HEK293 (cell line): Measurements from ENCODE around the gene PZP.

Experiments
- CTCF ChIA-PET: fragments of 350-600 bp; formaldehyde crosslinking; extraction: SDS; loops from one replicate; lab custom pipeline; 2021; ENCODE audit warnings: antibody characterized with exemption; lab: Yijun Ruan, JAX
- POLR2A ChIA-PET: fragments of 300-600 bp; formaldehyde crosslinking; extraction: SDS; loops from one replicate; lab custom pipeline; 2020; ENCODE audit warnings: antibody characterized with exemption, inconsistent platforms; lab: Yijun Ruan, JAX
- H3K27ac ChIP-seq: fragments of 200-500 bp; sonication (Bioruptor generic); 2 replicates; pipeline ENCODE4 v1.5.1; 2014; ENCODE audit warnings: low read depth, low read length, control low read depth, inconsistent platforms; ENCODE audit errors: extremely low read depth
- H3K36me3 ChIP-seq, 2 experiments: fragments of 200-500 bp in 1 of 2; sonication (Bioruptor generic) in 1 of 2; 1 replicate in 1 of 2; 2 replicates in 1 of 2; pipeline ENCODE4 v1.5.1; 2014 to 2017; ENCODE audit warnings: inconsistent platforms in 2 of 2, low read length in 2 of 2; ENCODE audit not compliant: control insufficient read depth in 2 of 2, insufficient read depth in 1 of 2
- H3K4me1 ChIP-seq: fragments of 200-500 bp; sonication (Bioruptor generic); 2 replicates; pipeline ENCODE4 v1.5.1; 2014; ENCODE audit warnings: mild to moderate bottlenecking, low read length, inconsistent platforms; ENCODE audit not compliant: control insufficient read depth, insufficient read depth
- H3K4me3 ChIP-seq: 2 replicates; pipeline ENCODE4 v1.5.1; 2011; ENCODE audit warnings: low read depth, mild to moderate bottlenecking, control low read depth, low read length, moderate library complexity
- H3K9me3 ChIP-seq: fragments of 200-500 bp; sonication (Bioruptor generic); 2 replicates; pipeline ENCODE4 v1.5.1; 2014; ENCODE audit warnings: low read depth, low read length, inconsistent platforms; ENCODE audit not compliant: control insufficient read depth, insufficient read depth
- FEZF1 ChIP-seq: fragments of 450-650 bp; formaldehyde crosslinking; IDR thresholded peaks from 2 replicates; pipeline ENCODE4 v1.5.1; 2016; ENCODE audit warnings: missing biosample characterization, missing genetic modification characterization
- IKZF3 ChIP-seq: fragments of 450-650 bp; IDR thresholded peaks from 2 replicates; pipeline ENCODE4 v1.5.0; 2018; ENCODE audit warnings: missing biosample characterization, mild to moderate bottlenecking, missing genetic modification characterization, moderate library complexity
- MEIS1 ChIP-seq: sonication (generic); formaldehyde crosslinking; IDR thresholded peaks from 2 replicates; pipeline ENCODE4 v1.8.1; 2022; ENCODE audit warnings: missing genetic modification reagents, mild to moderate bottlenecking, borderline replicate concordance
- MYNN ChIP-seq: fragments of 450-650 bp; formaldehyde crosslinking; IDR thresholded peaks from 2 replicates; pipeline ENCODE4 v1.5.1; 2016; ENCODE audit warnings: missing biosample characterization, missing genetic modification characterization, borderline replicate concordance
- ZBTB1 ChIP-seq: fragments of 450-650 bp; formaldehyde crosslinking; IDR thresholded peaks from 2 replicates; pipeline ENCODE4 v1.5.1; 2016; ENCODE audit warnings: missing biosample characterization, missing genetic modification characterization
- ZBTB17 ChIP-seq: fragments of 450-650 bp; formaldehyde crosslinking; IDR thresholded peaks from 2 replicates; pipeline ENCODE4 v1.5.1; 2016; ENCODE audit warnings: missing biosample characterization, missing genetic modification characterization
- ZBTB48 ChIP-seq: fragments of 450-650 bp; formaldehyde crosslinking; IDR thresholded peaks from 2 replicates; pipeline ENCODE4 v1.5.1; 2016; ENCODE audit warnings: missing biosample characterization, missing genetic modification characterization
- ZBTB7A ChIP-seq: fragments of 450-650 bp; formaldehyde crosslinking; IDR thresholded peaks from 2 replicates; pipeline ENCODE4 v1.5.1; 2016; ENCODE audit warnings: low read depth, missing biosample characterization, missing genetic modification characterization
- ZFP41 ChIP-seq: fragments of 450-650 bp; formaldehyde crosslinking; IDR thresholded peaks from 2 replicates; pipeline ENCODE4 v1.5.1; 2016; ENCODE audit warnings: missing biosample characterization, missing genetic modification characterization, borderline replicate concordance
- ZNF174 ChIP-seq: fragments of 450-650 bp; formaldehyde crosslinking; IDR thresholded peaks from 2 replicates; pipeline ENCODE4 v1.5.0; 2017; ENCODE audit warnings: missing biosample characterization, mild to moderate bottlenecking, missing genetic modification characterization
- ZNF2 ChIP-seq: fragments of 450-650 bp; formaldehyde crosslinking; IDR thresholded peaks from 2 replicates; pipeline ENCODE4 v1.5.1; 2016; ENCODE audit warnings: missing biosample characterization, missing genetic modification characterization
- ZNF239 ChIP-seq: fragments of 450-650 bp; formaldehyde crosslinking; IDR thresholded peaks from 2 replicates; pipeline ENCODE4 v1.5.1; 2016; ENCODE audit warnings: missing biosample characterization, missing genetic modification characterization
- ZNF24 ChIP-seq: fragments of 450-650 bp; formaldehyde crosslinking; IDR thresholded peaks from 2 replicates; pipeline ENCODE4 v1.5.1; 2016; ENCODE audit warnings: missing biosample characterization, missing genetic modification characterization
- ZNF292 ChIP-seq: fragments of 450-650 bp; formaldehyde crosslinking; IDR thresholded peaks from 2 replicates; pipeline ENCODE4 v1.5.1; 2016; ENCODE audit warnings: low read depth, missing biosample characterization, missing genetic modification characterization, borderline replicate concordance
- ZNF530 ChIP-seq: fragments of 450-650 bp; formaldehyde crosslinking; IDR thresholded peaks from 2 replicates; pipeline ENCODE4 v1.5.1; 2016; ENCODE audit warnings: low read depth, missing biosample characterization, missing genetic modification characterization
- ZNF561 ChIP-seq: fragments of 450-650 bp; IDR thresholded peaks from 2 replicates; pipeline ENCODE4 v1.5.1; 2018; ENCODE audit warnings: missing biosample characterization, missing genetic modification characterization, borderline replicate concordance
- ZNF600 ChIP-seq: fragments of 450-650 bp; formaldehyde crosslinking; IDR thresholded peaks from 2 replicates; pipeline ENCODE4 v1.5.1; 2016; ENCODE audit warnings: missing biosample characterization, missing genetic modification characterization
- ZNF658 ChIP-seq: fragments of 450-650 bp; formaldehyde crosslinking; IDR thresholded peaks from 2 replicates; pipeline ENCODE4; 2016; ENCODE audit warnings: missing biosample characterization, missing genetic modification characterization
- ZNF670 ChIP-seq: fragments of 450-650 bp; formaldehyde crosslinking; IDR thresholded peaks from 2 replicates; pipeline ENCODE4 v1.5.1; 2016; ENCODE audit warnings: missing biosample characterization, missing genetic modification characterization, low read depth
- ZNF677 ChIP-seq: fragments of 450-650 bp; IDR thresholded peaks from 2 replicates; pipeline ENCODE4 v1.5.0; 2018; ENCODE audit warnings: missing biosample characterization, mild to moderate bottlenecking, missing genetic modification characterization, moderate library complexity
- ZNF747 ChIP-seq: fragments of 450-650 bp; formaldehyde crosslinking; IDR thresholded peaks from 2 replicates; pipeline ENCODE4 v1.5.1; 2016; ENCODE audit warnings: missing biosample characterization, missing genetic modification characterization
- ZNF792 ChIP-seq: fragments of 450-650 bp; formaldehyde crosslinking; IDR thresholded peaks from 2 replicates; pipeline ENCODE4 v1.5.1; 2016; ENCODE audit warnings: missing biosample characterization, missing genetic modification characterization
- TF ChIP-seq, protein P1 (sequence below): fragments of 450-650 bp; formaldehyde crosslinking; IDR thresholded peaks from 2 replicates; pipeline ENCODE4 v1.5.1; 2016; ENCODE audit warnings: missing biosample characterization, missing genetic modification characterization, low read depth
- TF ChIP-seq, protein P2 (sequence below): fragments of 450-650 bp; formaldehyde crosslinking; IDR thresholded peaks from 2 replicates; pipeline ENCODE4 v1.5.1; 2016; ENCODE audit warnings: missing biosample characterization, missing genetic modification characterization
- TF ChIP-seq, protein P3 (sequence below): fragments of 450-650 bp; formaldehyde crosslinking; IDR thresholded peaks from 2 replicates; pipeline ENCODE4 v1.5.1; 2016; ENCODE audit warnings: missing biosample characterization, missing genetic modification characterization, low read depth
- TF ChIP-seq, protein P4 (sequence below): fragments of 450-650 bp; formaldehyde crosslinking; IDR thresholded peaks from 2 replicates; pipeline ENCODE4 v1.5.1; 2016; ENCODE audit warnings: missing biosample characterization, missing genetic modification characterization
- TF ChIP-seq, protein P5 (sequence below): fragments of 450-650 bp; formaldehyde crosslinking; IDR thresholded peaks from 2 replicates; pipeline ENCODE4 v1.5.1; 2016; ENCODE audit warnings: missing biosample characterization, missing genetic modification characterization

The PZP gene

DNA sequence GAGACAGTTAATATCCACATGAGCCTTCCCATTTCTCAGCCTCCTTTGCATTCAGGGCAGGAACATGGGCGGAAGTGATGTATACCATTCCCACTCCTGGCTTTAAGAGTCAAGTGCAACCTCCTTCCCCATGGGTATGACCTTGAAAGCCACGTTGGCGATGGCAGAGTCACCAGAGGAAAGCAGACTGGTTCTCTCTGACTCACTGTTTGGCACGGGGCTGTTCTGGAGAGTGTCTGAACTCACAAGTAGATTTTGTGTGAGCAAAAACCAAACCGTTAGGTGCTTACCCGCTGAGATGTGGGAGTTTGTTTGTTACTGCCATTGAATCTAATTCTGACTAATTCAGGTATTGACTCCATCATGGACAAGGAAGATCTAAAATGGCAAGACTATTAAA, 36.7 kb upstream of the PZP start:
- POLR2A ChIA-PET = no interaction called here
- no peak for TF ChIP-seq ZNF792 (tag by site-specific recombination)
- TF ChIP-seq MYNN (tag by site-specific recombination) = no peak
- TF ChIP-seq ZNF24 (tag by site-specific recombination) = no peak
- no peak for TF ChIP-seq ZNF292 (tag by site-specific recombination)
- no peak for TF ChIP-seq ZNF174 (tag by site-specific recombination)
- TF ChIP-seq, protein P1, sequence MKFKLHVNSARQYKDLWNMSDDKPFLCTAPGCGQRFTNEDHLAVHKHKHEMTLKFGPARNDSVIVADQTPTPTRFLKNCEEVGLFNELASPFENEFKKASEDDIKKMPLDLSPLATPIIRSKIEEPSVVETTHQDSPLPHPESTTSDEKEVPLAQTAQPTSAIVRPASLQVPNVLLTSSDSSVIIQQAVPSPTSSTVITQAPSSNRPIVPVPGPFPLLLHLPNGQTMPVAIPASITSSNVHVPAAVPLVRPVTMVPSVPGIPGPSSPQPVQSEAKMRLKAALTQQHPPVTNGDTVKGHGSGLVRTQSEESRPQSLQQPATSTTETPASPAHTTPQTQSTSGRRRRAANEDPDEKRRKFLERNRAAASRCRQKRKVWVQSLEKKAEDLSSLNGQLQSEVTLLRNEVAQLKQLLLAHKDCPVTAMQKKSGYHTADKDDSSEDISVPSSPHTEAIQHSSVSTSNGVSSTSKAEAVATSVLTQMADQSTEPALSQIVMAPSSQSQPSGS = no peak
- TF ChIP-seq, protein P2, sequence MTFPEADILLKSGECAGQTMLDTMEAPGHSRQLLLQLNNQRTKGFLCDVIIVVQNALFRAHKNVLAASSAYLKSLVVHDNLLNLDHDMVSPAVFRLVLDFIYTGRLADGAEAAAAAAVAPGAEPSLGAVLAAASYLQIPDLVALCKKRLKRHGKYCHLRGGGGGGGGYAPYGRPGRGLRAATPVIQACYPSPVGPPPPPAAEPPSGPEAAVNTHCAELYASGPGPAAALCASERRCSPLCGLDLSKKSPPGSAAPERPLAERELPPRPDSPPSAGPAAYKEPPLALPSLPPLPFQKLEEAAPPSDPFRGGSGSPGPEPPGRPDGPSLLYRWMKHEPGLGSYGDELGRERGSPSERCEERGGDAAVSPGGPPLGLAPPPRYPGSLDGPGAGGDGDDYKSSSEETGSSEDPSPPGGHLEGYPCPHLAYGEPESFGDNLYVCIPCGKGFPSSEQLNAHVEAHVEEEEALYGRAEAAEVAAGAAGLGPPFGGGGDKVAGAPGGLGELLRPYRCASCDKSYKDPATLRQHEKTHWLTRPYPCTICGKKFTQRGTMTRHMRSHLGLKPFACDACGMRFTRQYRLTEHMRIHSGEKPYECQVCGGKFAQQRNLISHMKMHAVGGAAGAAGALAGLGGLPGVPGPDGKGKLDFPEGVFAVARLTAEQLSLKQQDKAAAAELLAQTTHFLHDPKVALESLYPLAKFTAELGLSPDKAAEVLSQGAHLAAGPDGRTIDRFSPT = no peak
- TF ChIP-seq ZNF600 (tag by site-specific recombination) = no peak
- no peak for TF ChIP-seq ZBTB17 (tag by site-specific recombination)
- no peak for TF ChIP-seq ZBTB48 (tag by site-specific recombination)
- no peak for TF ChIP-seq ZNF561 (tag by site-specific recombination)
- TF ChIP-seq, protein P3, sequence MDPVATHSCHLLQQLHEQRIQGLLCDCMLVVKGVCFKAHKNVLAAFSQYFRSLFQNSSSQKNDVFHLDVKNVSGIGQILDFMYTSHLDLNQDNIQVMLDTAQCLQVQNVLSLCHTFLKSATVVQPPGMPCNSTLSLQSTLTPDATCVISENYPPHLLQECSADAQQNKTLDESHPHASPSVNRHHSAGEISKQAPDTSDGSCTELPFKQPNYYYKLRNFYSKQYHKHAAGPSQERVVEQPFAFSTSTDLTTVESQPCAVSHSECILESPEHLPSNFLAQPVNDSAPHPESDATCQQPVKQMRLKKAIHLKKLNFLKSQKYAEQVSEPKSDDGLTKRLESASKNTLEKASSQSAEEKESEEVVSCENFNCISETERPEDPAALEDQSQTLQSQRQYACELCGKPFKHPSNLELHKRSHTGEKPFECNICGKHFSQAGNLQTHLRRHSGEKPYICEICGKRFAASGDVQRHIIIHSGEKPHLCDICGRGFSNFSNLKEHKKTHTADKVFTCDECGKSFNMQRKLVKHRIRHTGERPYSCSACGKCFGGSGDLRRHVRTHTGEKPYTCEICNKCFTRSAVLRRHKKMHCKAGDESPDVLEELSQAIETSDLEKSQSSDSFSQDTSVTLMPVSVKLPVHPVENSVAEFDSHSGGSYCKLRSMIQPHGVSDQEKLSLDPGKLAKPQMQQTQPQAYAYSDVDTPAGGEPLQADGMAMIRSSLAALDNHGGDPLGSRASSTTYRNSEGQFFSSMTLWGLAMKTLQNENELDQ (tag by site-specific recombination) = no peak
- TF ChIP-seq ZNF2 = no peak
- no peak for TF ChIP-seq ZNF747
- TF ChIP-seq ZBTB1 = no peak
- no peak for TF ChIP-seq ZBTB7A

DNA sequence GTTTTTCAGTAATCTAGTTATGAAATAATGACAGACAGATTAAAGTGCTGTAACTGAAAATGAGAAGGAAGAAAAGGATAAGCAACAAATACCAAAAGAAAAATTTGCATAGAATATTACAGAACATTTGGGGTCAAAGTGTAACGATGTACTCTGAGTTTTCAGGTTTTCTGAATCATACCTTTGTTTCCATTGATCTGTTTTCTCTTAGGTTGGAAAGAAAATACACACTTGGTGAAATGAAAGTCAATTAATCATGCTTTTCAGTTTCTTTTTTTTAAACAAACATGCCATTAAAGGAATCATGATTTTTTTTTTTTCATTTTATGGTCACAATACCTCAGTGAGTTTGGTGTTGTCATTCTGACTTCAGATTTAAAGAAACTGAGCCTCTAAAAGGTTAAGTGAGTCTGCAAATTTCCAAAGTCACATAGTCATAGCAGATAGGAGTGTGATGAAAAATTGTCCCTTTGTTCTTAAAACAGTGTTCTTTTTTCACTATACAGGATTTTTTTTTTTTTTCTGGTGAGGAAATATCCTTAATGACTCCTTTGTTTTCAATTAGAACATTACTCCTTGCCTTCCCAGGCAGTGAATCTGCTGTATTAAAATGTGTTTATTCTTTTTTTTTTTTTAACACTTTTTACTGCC, 35.9 kb upstream of the PZP start:
- Histone ChIP-seq H3K4me3 (no peak overlapping the region), H3K4me1 (no peaks in the 10 kb centered on the region), H3K27ac (no peak overlapping the region), H3K36me3 (no peaks in the 10 kb centered on the region), H3K9me3 (no peaks in the 10 kb centered on the region)
- POLR2A ChIA-PET = no interaction called here
- TF ChIP-seq, protein P4, sequence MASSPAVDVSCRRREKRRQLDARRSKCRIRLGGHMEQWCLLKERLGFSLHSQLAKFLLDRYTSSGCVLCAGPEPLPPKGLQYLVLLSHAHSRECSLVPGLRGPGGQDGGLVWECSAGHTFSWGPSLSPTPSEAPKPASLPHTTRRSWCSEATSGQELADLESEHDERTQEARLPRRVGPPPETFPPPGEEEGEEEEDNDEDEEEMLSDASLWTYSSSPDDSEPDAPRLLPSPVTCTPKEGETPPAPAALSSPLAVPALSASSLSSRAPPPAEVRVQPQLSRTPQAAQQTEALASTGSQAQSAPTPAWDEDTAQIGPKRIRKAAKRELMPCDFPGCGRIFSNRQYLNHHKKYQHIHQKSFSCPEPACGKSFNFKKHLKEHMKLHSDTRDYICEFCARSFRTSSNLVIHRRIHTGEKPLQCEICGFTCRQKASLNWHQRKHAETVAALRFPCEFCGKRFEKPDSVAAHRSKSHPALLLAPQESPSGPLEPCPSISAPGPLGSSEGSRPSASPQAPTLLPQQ (tag by site-specific recombination) = no peak
- TF ChIP-seq ZNF530 (tag by site-specific recombination) (no peak), ZFP41 (tag by site-specific recombination) (no peak), ZNF239 (no peak), IKZF3 (tag by site-specific recombination) (no peak), ZNF670 (tag by site-specific recombination) (no peak), ZNF677 (tag by site-specific recombination) (no peak), FEZF1 (tag by site-specific recombination) (no peak), ZNF658 (tag by site-specific recombination) (no peak), MEIS1 (CRISPR knock-in tag) (no peak)
- TF ChIP-seq, protein P5, sequence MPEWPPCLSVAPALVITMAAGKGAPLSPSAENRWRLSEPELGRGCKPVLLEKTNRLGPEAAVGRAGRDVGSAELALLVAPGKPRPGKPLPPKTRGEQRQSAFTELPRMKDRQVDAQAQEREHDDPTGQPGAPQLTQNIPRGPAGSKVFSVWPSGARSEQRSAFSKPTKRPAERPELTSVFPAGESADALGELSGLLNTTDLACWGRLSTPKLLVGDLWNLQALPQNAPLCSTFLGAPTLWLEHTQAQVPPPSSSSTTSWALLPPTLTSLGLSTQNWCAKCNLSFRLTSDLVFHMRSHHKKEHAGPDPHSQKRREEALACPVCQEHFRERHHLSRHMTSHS (tag by site-specific recombination) = no peak
- CTCF ChIA-PET = no interaction called here

More for the DNA sequence above, 36.7 kb upstream of the PZP start:
- Histone ChIP-seq H3K4me1 (no peaks in the 10 kb centered on the region), H3K27ac (no peak overlapping the region), H3K36me3 (no peaks in the 10 kb centered on the region), H3K4me3 (no peak overlapping the region), H3K9me3 (no peaks in the 10 kb centered on the region)
- CTCF ChIA-PET = no interaction called here
